ENCODE data around the gene MAP2K5.

The MAP2K5 gene

DNA sequence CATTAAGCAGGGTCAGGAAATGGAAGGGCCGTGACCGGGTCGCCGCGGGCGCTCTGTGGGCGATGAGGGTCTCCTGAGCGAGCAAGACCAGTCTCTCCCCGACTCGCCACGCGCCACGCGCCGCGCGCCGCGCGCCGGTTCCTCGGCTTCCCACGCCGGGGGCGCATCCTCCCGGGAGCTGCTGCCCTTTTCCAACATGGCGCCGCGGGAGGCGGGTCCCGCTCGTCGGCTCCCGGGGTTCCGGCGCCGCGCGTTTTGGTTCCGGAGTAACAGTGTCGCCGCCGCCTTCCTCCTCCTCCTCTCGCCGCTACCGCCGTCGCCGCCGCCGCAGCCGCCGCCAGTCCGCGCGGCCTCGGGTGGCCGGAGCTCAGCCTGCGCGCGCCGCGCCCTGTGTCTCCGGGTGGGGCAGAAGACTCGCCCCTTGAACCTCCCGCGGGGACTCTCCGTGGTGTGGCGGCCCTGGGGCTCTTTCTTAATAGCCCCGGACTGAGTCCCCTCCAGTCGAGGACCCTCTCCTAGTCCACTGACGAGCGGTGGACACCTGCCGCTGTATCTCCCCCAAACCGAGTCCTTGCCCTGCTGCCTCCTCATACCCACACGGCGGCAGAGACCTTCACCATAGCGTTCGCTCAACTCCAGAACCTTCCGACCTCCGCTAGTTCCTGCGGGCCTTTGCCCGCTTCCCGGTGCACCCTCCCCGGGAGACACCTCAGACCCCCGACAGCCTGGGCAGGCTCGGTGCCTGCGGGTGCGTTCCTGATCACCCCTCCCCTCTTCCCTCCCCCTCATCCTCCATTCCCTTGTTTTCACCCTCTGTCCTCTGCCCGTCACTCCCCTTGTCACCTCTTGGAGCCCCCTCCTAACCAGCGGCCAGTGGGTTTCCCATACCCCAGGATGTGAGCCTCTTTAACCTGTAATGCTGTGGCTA, at the start of gene MAP2K5:
Gene MAP2K5 (plus strand): TSS at position 284 of the 928 bp plus-strand sequence. CDS start 633 bp downstream, at position 917.
- DNase-seq: no peak

- no peak for DNase-seq
Observed at GRCh38 chr15:67495585-67495984, 46.9 kb upstream of the MAP2K5 start.

- no peak for DNase-seq
Observed at GRCh38 chr15:67501177-67501835, 41.2 kb upstream of the MAP2K5 start.

DNA sequence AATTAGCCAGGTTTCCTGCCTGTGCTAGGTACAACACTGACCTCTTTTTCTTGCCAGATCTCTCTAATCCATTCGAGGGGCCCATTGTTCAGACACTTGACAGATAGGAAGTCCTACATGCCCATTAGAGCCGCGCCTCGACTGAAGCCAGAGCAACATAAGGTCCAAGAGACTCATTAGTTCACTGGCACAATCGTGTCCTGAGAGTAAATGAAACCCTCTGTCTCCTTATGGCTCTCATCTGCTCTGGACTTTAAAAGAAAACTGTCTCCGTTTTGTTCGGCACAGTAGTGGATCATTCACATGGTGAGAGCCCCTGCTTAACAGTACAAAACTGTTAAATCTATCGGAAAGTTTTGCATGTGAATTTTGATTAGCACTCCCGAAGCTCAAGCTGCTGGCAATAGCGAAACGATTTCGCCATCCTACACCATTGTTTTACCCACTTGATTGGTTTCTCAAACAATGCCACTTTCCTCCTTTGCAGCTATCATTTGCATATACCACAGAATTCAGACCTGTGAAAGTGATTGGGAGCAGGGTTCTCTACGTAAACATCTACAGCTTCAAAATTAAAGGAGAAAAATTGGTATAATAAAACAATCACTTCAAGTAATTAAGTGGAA, 40.6 kb upstream of the MAP2K5 start:
- no peak for DNase-seq

DNA sequence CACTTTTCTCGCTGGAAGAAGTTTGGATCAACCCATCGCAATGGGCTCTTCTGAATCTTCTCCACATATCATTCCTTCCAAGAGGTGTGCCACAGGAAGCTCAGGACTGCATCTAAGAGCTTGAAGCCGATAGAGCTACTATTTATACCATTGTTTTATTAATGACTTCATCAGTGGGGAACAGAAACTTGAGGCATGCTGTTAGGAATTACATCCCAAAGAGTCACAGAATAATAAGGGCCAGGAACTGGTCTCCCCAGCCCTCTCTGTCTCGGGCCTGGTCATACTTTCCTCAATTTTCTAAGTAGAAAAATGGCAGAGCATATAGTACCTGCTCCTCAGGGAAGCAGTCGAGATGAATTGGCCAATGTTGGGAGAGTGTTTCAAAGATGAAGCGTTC, 38.4 kb upstream of the MAP2K5 start:
- DNase-seq: no peak

DNA sequence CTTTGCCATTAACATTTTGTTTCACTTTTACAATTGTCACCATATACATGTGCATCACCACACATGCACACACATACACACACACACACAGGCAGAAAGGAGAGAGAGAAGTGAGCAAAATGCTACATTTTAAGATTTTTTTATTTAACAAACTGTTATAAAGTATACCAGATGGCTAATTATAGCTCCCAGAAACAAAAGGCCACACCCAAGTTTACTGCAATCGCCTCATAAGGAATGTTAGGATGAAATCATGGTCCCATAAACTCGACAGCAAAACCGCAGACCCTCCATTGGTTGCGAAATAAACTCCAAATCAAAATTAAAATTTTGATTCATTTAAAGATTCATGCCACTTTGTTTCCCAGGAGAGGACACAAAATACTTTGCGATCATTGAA, 37.7 kb upstream of the MAP2K5 start:
- no peak for DNase-seq

GRCh38 chr15:67505675-67506572, 36.6 kb upstream of the MAP2K5 start:
- DNase-seq: no peak

DNA sequence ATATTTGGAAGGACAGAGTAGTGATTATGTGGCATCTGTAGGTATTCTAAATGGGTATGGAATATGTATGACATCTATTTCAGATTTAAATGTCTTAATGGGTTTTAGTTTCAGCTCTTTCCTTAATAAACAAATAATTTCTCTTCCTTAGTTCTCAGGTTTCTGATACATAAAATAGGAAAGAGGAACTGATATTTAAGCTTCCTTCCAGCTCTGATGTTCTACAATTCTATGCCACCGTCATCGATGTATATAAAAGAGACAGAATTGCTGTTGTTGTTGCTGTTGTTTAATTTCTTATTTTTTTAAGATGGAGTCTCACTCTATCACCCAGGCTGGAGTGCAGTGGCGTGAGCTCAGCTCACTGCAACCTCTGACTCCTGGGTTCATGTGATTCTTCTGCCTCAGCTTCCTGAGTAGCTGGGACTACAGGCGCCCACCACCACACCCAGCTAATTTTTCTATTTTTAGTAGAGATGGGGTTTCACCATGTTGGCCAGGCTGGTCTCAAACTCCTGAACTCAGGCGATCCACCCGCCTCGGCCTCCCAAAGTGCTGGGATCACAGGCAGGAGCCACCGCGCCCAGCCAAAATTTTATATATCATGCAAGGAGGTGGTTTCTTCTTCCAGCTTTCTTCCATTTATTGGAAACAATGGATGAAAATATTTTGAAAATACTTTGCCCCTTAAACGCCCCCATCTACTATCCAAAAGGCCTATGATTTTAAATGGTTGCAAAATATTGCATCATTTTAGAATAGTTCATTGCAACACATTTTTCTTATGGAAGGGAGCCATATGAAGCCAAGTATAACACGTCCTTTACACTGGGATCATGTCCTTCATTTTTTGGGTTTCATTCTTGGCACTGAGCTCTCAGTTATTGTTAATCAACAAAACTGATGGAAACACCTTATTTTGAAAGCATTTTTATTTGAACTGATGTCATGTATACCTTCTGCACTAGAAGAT, 35.4 kb upstream of the MAP2K5 start:
- no peak for DNase-seq

GRCh38 chr15:67508407-67508806, 34.1 kb upstream of the MAP2K5 start:
- no peak for DNase-seq

- no peak for DNase-seq
Observed at GRCh38 chr15:67509918-67510317, 32.6 kb upstream of the MAP2K5 start.

GRCh38 chr15:67510597-67511190, 31.8 kb upstream of the MAP2K5 start:
- no peak for DNase-seq

DNA sequence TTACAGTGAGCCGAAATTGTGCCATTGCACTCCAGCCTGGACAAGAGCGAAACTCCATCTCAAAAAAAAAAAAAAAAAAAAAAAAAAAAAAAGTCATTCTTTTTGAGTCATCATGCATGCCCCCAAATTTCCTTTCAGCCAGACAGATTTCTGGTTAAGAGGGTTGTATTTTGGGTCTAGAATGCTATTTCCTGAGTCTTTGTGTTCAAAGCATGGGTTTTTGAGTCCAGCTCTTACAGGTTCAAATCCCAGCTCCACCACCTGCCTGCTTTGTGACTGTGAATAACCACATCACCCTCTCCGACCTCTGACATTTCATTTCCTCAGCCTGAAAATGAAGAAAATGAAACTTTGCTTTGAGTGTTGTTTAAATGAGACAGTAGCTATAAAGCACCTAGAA, 30.9 kb upstream of the MAP2K5 start:
- DNase-seq: no peak

DNA sequence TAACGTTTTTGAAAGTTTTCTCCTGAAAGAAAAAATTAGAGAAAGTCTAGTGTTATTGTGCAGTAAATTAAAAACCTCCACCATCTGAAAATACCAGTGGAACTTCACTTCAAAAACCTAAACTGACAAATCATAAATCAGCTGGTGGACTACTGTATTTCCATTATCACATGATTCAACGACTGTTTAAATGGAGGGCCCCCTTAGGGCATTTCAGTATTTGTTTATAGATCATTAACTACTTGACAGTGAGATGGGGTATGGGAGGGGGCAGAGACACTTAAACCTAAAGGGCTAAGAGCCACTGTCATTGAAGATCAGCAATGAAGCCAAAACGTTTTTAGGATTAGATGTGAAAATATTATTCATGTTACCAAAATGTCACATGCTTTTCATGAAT, 30.4 kb upstream of the MAP2K5 start:
- no peak for DNase-seq

GRCh38 chr15:67512933-67513714, 29.4 kb upstream of the MAP2K5 start:
- DNase-seq: no peak

DNA sequence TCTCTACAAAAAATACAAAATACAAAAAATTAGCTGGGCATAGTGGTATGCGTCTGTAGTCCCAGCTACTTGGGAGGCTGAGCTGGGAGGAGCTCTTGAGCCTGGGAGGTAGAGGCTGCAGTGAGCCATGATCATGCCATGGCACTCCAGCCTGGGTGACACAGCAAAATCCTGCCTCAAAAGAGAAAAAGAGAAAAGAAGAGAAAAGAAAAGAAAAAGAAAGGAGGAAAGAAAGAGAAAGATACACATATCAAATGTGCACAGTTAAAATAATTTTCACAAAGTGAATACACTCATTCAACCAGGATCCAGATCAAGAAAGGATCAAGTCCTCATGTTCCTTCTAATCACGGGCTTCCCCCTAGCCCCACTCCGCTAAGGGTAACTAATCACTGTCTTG, 27.4 kb upstream of the MAP2K5 start:
- no peak for DNase-seq

GRCh38 chr15:67515557-67515956, 26.9 kb upstream of the MAP2K5 start:
- no peak for DNase-seq

DNA sequence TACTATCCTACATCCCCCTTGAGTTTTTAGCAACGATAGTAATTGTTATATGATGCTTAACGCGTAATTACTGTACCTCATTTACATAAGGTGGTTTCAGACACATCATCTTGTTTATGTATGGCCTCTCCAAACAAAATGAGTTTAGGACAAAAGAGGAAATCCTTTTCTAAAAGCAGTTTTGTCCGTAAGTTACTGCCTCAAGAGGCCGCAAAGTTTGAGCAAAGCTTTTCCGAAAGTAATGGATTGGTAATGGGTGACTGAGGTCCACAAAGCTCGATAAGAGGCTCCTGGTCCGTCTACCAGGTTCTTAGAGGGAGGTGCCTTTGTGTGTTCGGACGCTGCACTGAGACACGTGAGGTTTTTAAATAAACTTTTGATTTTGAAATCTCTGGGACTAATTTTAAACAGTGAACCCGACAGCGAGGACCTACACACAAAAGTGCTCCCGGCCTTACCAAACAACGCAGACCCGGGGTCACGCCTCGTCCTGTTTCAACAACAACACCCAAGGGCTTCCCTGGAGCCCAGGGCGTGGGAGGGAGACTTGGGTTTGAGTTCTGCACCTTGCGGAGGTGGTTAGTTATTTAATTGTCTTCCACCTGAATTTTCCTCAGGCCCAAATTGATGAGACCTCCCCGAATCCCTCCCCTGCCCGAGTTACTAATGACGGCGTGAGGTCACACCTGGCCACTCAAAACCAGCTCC, 22.0 kb upstream of the MAP2K5 start:
- no peak for DNase-seq

- DNase-seq: peak; percentile 52
Observed at GRCh38 chr15:67521029-67521782, 21.3 kb upstream of the MAP2K5 start, which contains the start of gene C15orf61. C15orf61 (plus strand) TSS chr15:67521131; CDS start chr15:67521249, 118 bp downstream.
